GM21526 (cell line): Measurements from ENCODE around the gene KRT4.
"Not testable (repeated sequence)": the region's sequence is repeated elsewhere in the genome, so short reads cannot be mapped to it uniquely, and the experiment has no call there.

ENCODE experiments used
- ATAC-seq: cut with Tn5 transposase; IDR thresholded peaks from one replicate; pipeline ENCODE4 v1.9.1; 2021; ENCODE audit warnings: moderate library complexity; ENCODE audit not compliant: unreplicated experiment, low FRiP score

The KRT4 gene

DNA sequence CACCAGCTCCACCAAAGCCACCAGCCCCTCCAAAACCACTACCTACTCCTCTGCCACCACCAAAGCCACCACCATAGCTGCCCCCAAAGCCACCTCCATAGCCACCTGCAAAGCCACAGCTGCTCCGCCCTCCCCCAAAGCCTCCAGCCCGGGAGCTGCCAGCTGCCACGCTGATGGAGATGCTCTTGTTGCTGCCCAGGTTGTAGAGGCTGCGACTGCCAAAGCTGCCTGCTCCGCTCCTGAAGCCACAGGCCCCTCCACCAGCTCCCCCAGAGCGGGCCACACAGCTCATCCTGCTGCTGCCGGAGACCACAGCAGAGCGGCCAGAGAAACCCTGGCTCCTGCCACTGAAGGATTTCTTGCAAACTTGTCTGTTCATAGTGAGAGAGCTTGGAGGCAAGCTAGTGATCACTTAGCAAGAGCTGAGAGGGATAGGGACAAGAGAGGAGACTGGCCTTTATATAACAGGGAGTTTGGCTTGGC is 37.0 kb downstream of the KRT4 start, which contains the start of gene KRT76:
Gene KRT76, minus strand, starts transcription at position 433 of the 483 bp plus-strand sequence. Its CDS starts 54 bp downstream, at position 379.
- ATAC-seq: no peak

DNA sequence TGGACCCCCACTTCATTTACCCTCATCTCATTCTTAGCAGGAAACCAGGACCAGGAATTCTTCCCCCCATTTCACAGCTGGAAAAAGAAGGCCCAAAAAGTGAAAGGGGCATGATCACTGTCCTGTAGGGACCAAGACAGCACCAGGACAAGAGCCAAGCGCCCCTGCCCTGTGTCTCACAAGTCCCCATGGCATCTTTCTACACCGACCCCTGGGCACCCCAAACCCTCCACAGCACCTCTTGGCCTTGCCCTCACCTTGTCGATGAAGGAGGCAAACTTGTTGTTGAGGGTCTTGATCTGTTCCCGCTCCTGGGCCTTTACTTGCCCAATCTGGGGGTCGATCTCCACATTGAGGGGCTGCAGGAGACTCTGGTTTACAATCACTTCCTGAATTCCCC is 37.5 kb downstream of the KRT4 start:
- no peak for ATAC-seq

- no peak for ATAC-seq
Measured at GRCh38 chr12:52774629-52775250, 39.2 kb downstream of the KRT4 start.

GRCh38 chr12:52772772-52773171 is 41.1 kb downstream of the KRT4 start:
- ATAC-seq: no peak

DNA sequence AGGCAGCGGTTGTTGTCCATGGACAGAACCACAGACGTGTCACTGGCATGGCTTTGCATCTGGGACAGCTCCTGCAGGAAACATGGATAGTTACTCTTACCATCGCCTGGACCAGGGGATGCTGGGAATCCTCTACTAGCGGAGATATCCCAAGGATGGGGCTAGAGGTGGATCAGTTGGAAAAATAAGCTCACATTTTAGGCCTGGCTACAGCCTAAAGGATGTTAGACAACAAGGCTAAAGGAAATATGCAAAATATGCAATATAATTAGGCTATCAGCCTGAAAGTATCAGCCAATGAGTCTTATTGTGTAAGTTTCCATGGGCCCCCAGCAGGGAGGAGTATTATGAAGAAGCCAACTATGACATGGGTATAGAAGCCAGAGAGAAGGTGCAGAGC is 41.7 kb downstream of the KRT4 start:
- ATAC-seq: no peak

GRCh38 chr12:52771505-52771904 is 42.4 kb downstream of the KRT4 start:
- ATAC-seq: no peak

DNA sequence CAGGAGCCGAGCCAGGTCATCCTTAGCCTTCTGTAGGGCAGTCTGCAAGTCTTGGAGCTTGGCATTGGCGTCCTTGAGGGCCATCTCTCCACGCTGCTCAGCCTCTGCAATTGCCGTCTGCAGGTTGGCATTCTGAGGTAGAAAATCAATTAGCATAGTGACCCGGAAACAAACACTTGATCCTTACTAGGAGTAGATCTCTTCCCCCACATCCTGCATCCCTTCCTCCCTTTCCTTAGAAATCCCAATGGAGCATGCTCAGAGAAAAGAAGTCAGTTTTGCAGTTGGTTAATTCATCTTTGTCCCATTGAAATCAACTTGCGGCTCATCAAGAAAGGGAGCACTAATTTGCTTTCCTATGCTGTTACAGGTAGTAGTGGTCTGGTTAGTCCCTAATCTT is 42.8 kb downstream of the KRT4 start:
- ATAC-seq: no peak

- no peak for ATAC-seq
Measured at GRCh38 chr12:52769946-52770345, 44.0 kb downstream of the KRT4 start.

- no peak for ATAC-seq
Measured at GRCh38 chr12:52769354-52769753, 44.6 kb downstream of the KRT4 start.

DNA sequence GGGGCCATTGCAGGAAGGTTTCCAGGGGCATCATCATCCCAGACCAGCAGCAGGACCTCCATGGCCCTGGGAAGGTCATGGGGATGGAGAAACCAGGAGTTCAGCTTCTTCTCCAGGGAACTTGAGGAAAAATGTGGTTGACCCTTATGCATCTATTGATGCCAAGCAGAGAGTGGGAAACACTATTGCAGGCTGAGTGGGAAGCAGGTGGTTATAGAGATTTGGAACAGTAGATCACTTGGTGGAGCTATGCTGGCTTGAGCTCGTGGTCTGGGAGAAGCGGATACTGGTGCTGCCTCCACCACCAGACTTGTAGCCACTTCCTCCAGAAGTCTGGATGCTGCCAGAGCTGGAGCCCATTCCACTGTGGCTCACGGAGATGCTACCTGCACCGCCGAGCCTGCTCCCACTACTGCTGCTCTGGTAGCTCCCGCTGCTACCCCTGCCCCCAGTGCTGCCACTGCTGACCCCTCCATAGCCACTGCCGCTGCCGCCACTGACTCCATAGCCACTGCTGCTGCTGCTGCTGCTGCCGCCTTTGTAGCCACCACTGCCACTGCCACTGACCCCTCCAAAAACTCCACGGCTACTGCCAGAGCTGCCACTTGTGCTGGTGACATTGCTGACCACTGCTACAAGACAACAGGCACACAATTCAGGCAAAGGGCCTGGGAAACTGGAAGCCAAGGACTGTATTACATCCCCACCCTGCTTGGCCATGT is 45.3 kb downstream of the KRT4 start:
- ATAC-seq: no peak

DNA sequence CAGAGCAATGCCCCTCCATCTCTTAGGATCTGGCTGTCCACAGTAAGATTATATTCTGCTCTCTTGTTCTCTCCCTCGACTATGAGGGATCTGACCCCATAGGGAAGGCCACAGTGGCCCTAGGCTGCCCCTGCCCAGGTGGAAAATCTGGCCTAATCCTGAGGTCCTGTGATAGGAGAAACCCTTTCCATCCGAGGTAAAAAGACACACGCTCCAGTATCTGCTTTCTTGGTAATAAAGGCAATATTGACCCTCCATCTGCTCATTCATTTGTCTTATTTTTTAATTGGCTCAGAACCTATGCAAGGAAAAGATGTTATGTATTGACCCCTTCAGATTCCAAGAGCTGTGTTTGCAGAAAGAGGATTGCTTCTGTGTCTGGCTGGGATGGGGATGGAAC is 46.5 kb downstream of the KRT4 start:
- ATAC-seq: no peak

GRCh38 chr12:52767020-52767379 is 46.9 kb downstream of the KRT4 start:
- no peak for ATAC-seq

DNA sequence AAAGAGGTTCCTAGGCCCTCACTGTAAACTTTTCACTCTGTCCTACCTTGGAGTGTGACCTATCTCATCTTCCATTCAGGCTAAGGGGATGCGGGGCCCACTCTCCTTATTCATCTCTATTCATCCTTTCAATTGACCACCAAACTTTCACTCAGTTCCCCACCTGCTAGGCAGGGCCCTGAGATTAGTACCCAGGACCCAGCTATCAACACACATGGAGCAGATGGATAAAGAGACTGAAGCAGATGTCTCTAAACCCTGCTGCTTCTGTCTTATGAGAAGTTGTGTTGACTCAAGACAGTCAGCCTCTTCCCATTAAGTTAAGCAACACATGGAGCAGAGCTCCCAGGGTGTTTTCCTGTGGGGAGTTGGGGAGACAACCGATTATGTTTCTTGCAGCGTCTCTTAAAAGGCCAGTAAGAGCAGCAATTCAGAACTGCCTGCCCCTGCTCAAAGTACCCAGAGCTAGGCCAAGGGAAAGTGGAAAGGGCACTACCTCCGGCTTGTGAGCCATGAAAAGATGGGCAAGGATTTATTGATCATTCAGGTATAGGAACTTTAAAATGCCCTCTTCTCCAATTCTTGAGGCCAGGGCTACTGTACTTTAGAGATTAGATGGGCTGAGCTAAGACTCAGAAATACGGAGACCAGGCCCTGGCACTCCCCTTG is 47.4 kb downstream of the KRT4 start:
- no peak for ATAC-seq

GRCh38 chr12:52765702-52766101 is 48.2 kb downstream of the KRT4 start:
- ATAC-seq: no peak

DNA sequence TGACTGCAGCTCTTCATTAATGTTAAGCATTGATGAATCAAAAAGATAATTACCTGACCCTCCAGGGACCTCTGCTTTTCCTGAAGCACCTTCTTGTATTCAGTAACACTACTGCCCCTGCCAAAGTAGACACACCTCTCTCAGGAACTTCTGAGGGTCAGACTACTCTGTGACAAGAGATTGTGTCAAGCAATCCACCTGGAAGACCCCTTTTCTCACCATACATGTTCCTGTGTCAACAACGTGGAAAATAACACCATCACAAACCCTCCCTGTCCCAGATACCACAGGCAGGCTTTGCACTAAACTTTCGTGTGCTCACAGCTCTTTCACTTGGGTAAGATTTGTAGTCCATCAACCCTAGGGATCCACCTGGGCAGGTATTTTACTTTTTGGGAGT is 49.9 kb downstream of the KRT4 start:
- no peak for ATAC-seq

DNA sequence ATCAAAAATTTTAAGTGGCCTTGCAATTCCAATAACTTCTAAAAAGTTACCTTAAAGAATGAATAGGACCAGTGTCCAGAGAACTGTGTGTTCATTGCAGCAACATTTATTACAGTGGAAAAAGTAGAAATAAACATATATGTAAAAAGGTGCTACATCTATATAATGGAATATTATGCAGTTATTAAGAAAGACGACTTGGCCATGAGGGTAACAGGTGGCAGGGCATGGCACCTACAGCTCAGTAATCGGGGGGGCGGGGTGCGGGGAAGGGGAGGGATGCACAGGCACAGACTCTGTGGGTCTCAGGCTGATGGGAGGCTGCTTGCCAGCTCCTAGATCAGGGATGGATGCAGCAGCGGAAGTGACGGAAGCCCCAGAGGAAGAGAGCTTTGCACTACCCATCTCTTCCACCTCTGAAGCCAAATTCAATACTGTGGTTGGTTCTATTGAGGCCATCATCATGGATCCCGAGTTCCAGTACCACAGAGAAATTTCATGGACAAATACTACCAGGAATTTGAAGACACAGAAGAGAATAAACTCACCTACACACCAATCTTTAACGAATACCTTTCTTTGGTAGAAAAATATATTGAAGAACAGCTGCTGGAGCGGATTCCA is 50.8 kb downstream of the KRT4 start:
- ATAC-seq: no peak

- ATAC-seq: no peak
Measured at GRCh38 chr12:52761802-52762201, 52.1 kb downstream of the KRT4 start.

- ATAC-seq: not testable (repeated sequence)
Measured at GRCh38 chr12:52761218-52761617, 52.7 kb downstream of the KRT4 start.

DNA sequence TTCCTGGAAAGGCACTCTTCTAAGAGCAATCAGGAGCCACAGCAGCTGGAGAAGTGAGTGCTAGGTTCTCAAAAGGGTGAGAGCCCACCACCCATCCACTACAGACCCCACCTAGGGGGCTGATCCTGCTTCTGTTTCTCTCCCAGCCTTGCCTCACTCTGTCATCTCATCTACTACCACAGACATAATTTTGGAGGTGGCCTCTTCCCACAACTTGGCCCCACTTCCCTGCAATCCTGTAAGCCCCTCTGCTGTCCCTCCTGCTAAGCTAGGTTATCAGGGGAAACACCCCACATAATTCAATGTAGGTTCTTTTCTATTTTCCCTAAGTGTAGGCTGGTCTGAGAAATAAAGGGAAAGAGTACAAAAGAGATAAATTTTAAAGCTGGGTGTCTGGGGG is 53.3 kb downstream of the KRT4 start:
- ATAC-seq: no peak

GRCh38 chr12:52759695-52760094 is 54.2 kb downstream of the KRT4 start:
- ATAC-seq: no peak

DNA sequence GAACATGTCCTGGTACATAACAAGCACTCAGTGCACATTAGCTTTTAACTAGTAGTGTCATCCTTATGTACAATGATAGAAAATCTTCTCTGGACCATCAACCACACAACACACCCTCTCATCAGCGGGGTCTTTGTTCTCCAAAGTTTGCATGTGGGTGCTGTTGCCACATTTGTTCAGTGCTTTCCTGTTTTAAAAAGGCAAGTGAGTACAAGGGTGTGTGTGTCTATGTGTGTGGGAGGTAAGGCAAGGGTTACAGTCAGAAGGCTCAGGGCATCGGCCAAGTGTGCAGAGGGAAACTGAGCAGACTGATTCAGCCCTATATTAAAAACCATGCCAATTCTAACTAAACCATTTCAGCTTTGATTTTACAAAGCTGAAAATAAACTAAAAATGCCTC is 54.7 kb downstream of the KRT4 start:
- no peak for ATAC-seq
